GM12878 (cell line): Measurements from ENCODE around the gene SOHLH2. TPM values are rescaled to one million over a fixed set of nuclear protein-coding genes. Genes with fewer than 3 reads are reported as not detected.

Experiments
- ATAC-seq: fragments of 200-7000 bp; cut with Tn5 transposase; 3 replicates; pipeline ENCODE4 v1.9.1; 2020; ENCODE audit warnings: mild to moderate bottlenecking, moderate library complexity
- BruUV-seq: library from RNA; stranded (reverse); fragments of 400-500 nt; replicated peaks from 2 replicates; lab custom pipeline; 2021; lab: Mats Ljungman, UMichigan
- CTCF ChIA-PET: fragments of 300-600 bp; sonication (Branson Sonifier 250); formaldehyde crosslinking; extraction: SDS; loops from one replicate; lab custom pipeline; 2021; ENCODE audit warnings: inconsistent platforms; lab: Yijun Ruan, JAX
- POLR2A ChIA-PET: fragments of 350-600 bp; formaldehyde crosslinking; extraction: SDS; loops from one replicate; lab custom pipeline; 2021; ENCODE audit warnings: inconsistent platforms; lab: Charles Lee
- RAD21 ChIA-PET: fragments of 300-600 bp; sonication (Branson Sonifier 250); formaldehyde crosslinking; loops from one replicate; lab custom pipeline; 2023; ENCODE audit warnings: antibody characterized with exemption; ENCODE audit not compliant: unreplicated experiment; lab: Charles Lee
- SMC1A ChIA-PET: fragments of 300-600 bp; sonication (Branson Sonifier 250); formaldehyde crosslinking; loops from one replicate; lab custom pipeline; 2023; ENCODE audit not compliant: unreplicated experiment, uncharacterized antibody; lab: Charles Lee
- DNase-seq: peaks from one replicate; pipeline ENCODE4 v3.0.0-alpha.2; 2011; ENCODE audit warnings: low read depth, low spot score
- FAIRE-seq: peaks from 3 replicates; lab custom pipeline; 2011; peaks lifted over from hg19 to GRCh38; lab: Jason Lieb, UNC
- H2AFZ ChIP-seq: 2 replicates; pipeline ENCODE4 v1.6.0; 2011; ENCODE audit warnings: low read depth, low read length, control low read depth; ENCODE audit not compliant: control insufficient read depth
- H3K27ac ChIP-seq: 2 replicates; pipeline ENCODE4 v1.5.1; 2011; ENCODE audit warnings: control low read depth; ENCODE audit not compliant: control insufficient read depth, insufficient read depth
- H3K27me3 ChIP-seq, 2 experiments: replicated peaks in 1 of 2; 2 replicates each; pipeline versions ENCODE4 v1.6.0 to v1.6.1; 2011; ENCODE audit warnings: low read length in 1 of 2; ENCODE audit not compliant: control insufficient read depth in 2 of 2, insufficient read depth in 2 of 2
- H3K36me3 ChIP-seq, 2 experiments: 2 replicates each; pipeline ENCODE4 v1.5.1; 2011; ENCODE audit warnings: low read length in 1 of 2; ENCODE audit not compliant: control insufficient read depth in 2 of 2, insufficient read depth in 2 of 2
- H3K4me1 ChIP-seq: 2 replicates; pipeline ENCODE4 v1.6.1; 2011; ENCODE audit warnings: mild to moderate bottlenecking, low read length, moderate library complexity, mixed read lengths; ENCODE audit not compliant: control insufficient read depth, insufficient read depth
- H3K4me2 ChIP-seq: 2 replicates; pipeline ENCODE4 v1.6.0; 2011; ENCODE audit warnings: control low read depth; ENCODE audit not compliant: control insufficient read depth, insufficient read depth
- H3K4me3 ChIP-seq: fragments of 200-600 bp; sonication (generic); 2 replicates; pipeline ENCODE4 v1.5.1; 2016
- H3K79me2 ChIP-seq: 2 replicates; pipeline ENCODE4 v1.6.0; 2011; ENCODE audit warnings: low read length; ENCODE audit not compliant: control insufficient read depth, insufficient read depth
- H3K9ac ChIP-seq: 2 replicates; pipeline ENCODE4 v1.8.0; 2011; ENCODE audit warnings: low read length, control low read depth, mixed read lengths; ENCODE audit not compliant: control insufficient read depth, insufficient read depth
- H3K9me3 ChIP-seq: replicated peaks from 3 replicates; pipeline ENCODE4 v1.5.1; 2011; ENCODE audit warnings: mild to moderate bottlenecking, low read length; ENCODE audit not compliant: control insufficient read depth, insufficient read depth
- H4K20me1 ChIP-seq: 2 replicates; pipeline ENCODE4 v1.6.0; 2011; ENCODE audit not compliant: control insufficient read depth, insufficient read depth
- BCLAF1 ChIP-seq: fragments of 450-650 bp; IDR thresholded peaks from 2 replicates; pipeline ENCODE4 v1.6.1; 2017; ENCODE audit warnings: antibody characterized with exemption, mild to moderate bottlenecking, moderate library complexity
- CEBPB ChIP-seq, 2 experiments: fragments of 150-350 bp in 1 of 2; IDR thresholded peaks; 2 replicates each; pipeline ENCODE4 v1.6.1; 2012 to 2014; ENCODE audit warnings: low read depth in 2 of 2, low read length in 2 of 2, borderline replicate concordance in 1 of 2, inconsistent platforms in 1 of 2
- CUX1 ChIP-seq: IDR thresholded peaks from 2 replicates; pipeline ENCODE4 v1.6.1; 2012; ENCODE audit warnings: improper control_type of control experiment, low read depth, low read length; ENCODE audit not compliant: insufficient replicate concordance
- HCFC1 ChIP-seq: fragments of 150-350 bp; IDR thresholded peaks from 2 replicates; pipeline ENCODE4 v1.6.1; 2014; ENCODE audit warnings: low read length
- MEF2B ChIP-seq: fragments of 450-650 bp; IDR thresholded peaks from 2 replicates; pipeline ENCODE4 v1.6.1; 2018; ENCODE audit warnings: mild to moderate bottlenecking, moderate library complexity; ENCODE audit not compliant: partially characterized antibody, poor library complexity, severe bottlenecking
- PML ChIP-seq: IDR thresholded peaks from 2 replicates; pipeline ENCODE4 v1.6.1; 2012; ENCODE audit warnings: low read length, inconsistent platforms
- POLR2A ChIP-seq: IDR thresholded peaks from 2 replicates; pipeline ENCODE4 v1.6.1; 2011; ENCODE audit warnings: low read depth, mild to moderate bottlenecking, low read length
- RB1 ChIP-seq: fragments of 450-650 bp; formaldehyde crosslinking; IDR thresholded peaks from 2 replicates; pipeline ENCODE4 v1.6.1; 2017; ENCODE audit warnings: mild to moderate bottlenecking, borderline replicate concordance
- REST ChIP-seq: IDR thresholded peaks from 2 replicates; pipeline ENCODE4 v1.6.1; 2012; ENCODE audit warnings: mild to moderate bottlenecking, low read depth, low read length
- SMAD1 ChIP-seq: fragments of 450-650 bp; IDR thresholded peaks from 2 replicates; pipeline ENCODE4 v1.6.1; 2018; ENCODE audit warnings: mild to moderate bottlenecking, low read depth; ENCODE audit not compliant: partially characterized antibody
- TCF7 ChIP-seq: IDR thresholded peaks from 2 replicates; pipeline ENCODE4 v1.6.1; 2014; ENCODE audit warnings: antibody characterized with exemption, borderline replicate concordance
- ZNF24 ChIP-seq: fragments of 450-650 bp; IDR thresholded peaks from 2 replicates; pipeline ENCODE4 v1.6.1; 2017; ENCODE audit warnings: antibody characterized with exemption, mild to moderate bottlenecking
- ZNF274 ChIP-seq: IDR thresholded peaks from one replicate; pipeline ENCODE4 v1.8.0; 2011; ENCODE audit not compliant: insufficient read length, insufficient read depth
- WGBS: methylation state at CpG from one replicate; pipeline ENCODE4 v1.1.6; 2016; ENCODE audit warnings: low lambda C conversion rate; ENCODE audit not compliant: insufficient replicate concordance, insufficient coverage; ENCODE audit errors: missing lambda C conversion rate; 5-methylcytosine and 5-hydroxymethylcytosine counted together
- in situ Hi-C: fragments of 300-500 bp; cut with MboI; formaldehyde crosslinking; loops from 9 replicates; pipeline ENCODE4 v1.14.3; 2018; ENCODE audit warnings: mixed read lengths
- intact Hi-C: fragments of 100-400 bp; cut with micrococcal nuclease; formaldehyde crosslinking; loops from one replicate; pipeline ENCODE4 v1.14.2; 2022; ENCODE audit not compliant: unreplicated experiment
- polyA plus RNA-seq, 11 experiments: library from polyadenylated mRNA; depleted of rRNA in 4 of 11; unstranded in 6 of 11; stranded (reverse) in 5 of 11; fragments of >200 nt; fragmentation: Nextera tagmentation in 4 of 11; fragmentation: Illumina TruSeq in 1 of 11; extraction: Ambion mirVana in 4 of 11; extraction: Trizol in 1 of 11; gene quantifications; 1 replicate in 1 of 11; 2 replicates in 10 of 11; pipeline versions ENCODE4 v1.2.1 to v1.2.3, GENCODE V29; 2011 to 2016; ENCODE audit warnings: inconsistent platforms in 2 of 11, missing spikeins in 2 of 11, low read depth in 1 of 11
- total RNA-seq, 4 experiments: library from RNA; depleted of rRNA in 3 of 4; stranded (reverse); fragments of >200 nt in 3 of 4; fragmentation: Illumina TruSeq in 1 of 4; extraction: Trizol in 1 of 4; gene quantifications; 2 replicates each; pipeline versions ENCODE4 v1.2.1 to v1.2.3, GENCODE V29; 2013 to 2021

Gene SOHLH2
- total and polyA plus RNA-seq, 10 of the 15 experiments (the other 5 are each of a cell fraction or from before 2014, with no cell fraction given): 2.4 TPM; not detected in 9

GRCh38 chr13:36134632-36135031, 79.7 kb downstream of the SOHLH2 start:
- Histone ChIP-seq H3K27me3 (peaks cover 3% of the 10 kb centered on the region in 2 experiments; a peak in 2 of 4 replicates), H3K9me3 (no peaks in the 10 kb centered on the region), H3K4me2 (no peak overlapping the region), H3K9ac (no peak overlapping the region), H4K20me1 (no peaks in the 10 kb centered on the region), H3K4me1 (no peaks in the 10 kb centered on the region), H2AFZ (no peak overlapping the region), H3K27ac (no peak overlapping the region), H3K79me2 (no peaks in the 10 kb centered on the region), H3K4me3 (no peak overlapping the region), H3K36me3 (no peaks in the 10 kb centered on the region)
- in situ Hi-C loops (no loop called here), intact Hi-C loops (no loop called here)
- no TSS peak for BruUV-seq
- DNase-seq: no peak
- ChIA-PET POLR2A (no interaction called here), SMC1A (no interaction called here), CTCF (no interaction called here), RAD21 (no interaction called here)
- ATAC-seq: no peak
- no peak for FAIRE-seq
- 0% methylated on average over 1 of the region's 1 CpG for whole genome bisulfite sequencing
- no peak for TF ChIP-seq RB1
- no peak for TF ChIP-seq POLR2A
- no peak for TF ChIP-seq ZNF24
- no peak for TF ChIP-seq SMAD1
- TF ChIP-seq TCF7: no peak
- TF ChIP-seq BCLAF1: no peak
- TF ChIP-seq CEBPB (IDR thresholded peaks at IDR 0.05; ENCODE audit: borderline replicate concordance in 1 of 2, low read depth in 2 of 2, low read length in 2 of 2): no peak
- TF ChIP-seq MEF2B: no peak
- no peak for TF ChIP-seq ZNF274
- TF ChIP-seq PML: no peak
- no peak for TF ChIP-seq HCFC1
- no peak for TF ChIP-seq CUX1
- no peak for TF ChIP-seq REST
